CD4-positive, alpha-beta T cell treated with Interleukin-17A for 4 hours (primary cell): ENCODE measurements around the gene MITF.

ENCODE experiments used
- DNase-seq: peaks from one replicate; pipeline ENCODE4 v3.0.0-alpha.2; 2020; ENCODE audit warnings: mixed read lengths

Gene MITF

DNA sequence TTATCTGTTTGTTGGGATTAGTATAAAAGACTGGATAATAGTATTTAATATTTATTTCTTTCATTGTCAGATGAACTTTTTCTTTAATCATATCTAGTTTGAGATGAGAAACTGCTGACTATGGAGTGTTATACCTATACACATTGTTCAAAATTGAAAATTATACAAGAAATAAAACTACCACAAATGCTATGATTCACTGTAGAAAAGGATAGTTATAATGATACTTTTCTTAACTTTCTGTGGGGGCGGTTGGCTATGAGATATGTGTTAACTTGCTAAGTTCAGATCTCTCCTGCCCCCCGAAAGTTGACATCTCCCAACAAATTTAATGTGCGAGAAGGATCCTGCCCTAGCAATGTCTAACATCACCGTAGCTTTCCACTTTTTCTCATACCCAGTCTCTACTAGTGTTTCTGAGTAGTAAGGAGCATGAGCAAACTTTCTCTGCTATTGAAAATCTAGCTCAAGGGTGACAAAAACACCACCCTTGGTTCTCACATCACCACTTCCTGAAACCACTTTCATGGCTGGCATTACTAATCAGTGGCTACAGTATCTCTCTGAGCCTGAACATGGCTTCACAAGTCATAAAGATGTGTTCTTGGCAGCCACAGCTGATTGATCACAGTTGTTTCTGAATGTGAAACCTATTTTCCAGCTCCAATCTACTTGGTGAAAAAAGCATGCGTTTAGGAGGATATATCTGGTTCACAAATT is 244.4 kb downstream of the MITF start:
- DNase-seq = no peak

- no peak for DNase-seq
Measured at GRCh38 chr3:69985266-69985665, 246.0 kb downstream of the MITF start.

DNA sequence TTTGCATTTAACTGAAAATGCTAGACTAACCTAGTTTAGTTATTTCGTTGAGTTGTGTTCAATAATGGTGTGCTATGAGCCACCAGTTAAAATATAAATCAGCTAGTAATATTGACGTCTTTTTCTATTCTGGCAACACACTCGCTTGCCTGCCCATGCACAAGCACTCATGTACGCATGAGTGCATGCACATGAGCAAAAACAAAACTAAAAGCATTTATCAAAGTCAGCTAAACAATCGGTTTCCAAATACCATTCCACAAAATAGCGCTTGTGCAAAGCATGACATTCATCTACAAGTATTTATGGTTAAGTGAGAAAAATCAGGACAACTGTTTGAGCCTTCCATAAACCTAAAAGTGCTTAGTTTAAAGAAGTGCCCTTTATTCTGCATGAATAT is 247.2 kb downstream of the MITF start:
- DNase-seq = no peak

DNA sequence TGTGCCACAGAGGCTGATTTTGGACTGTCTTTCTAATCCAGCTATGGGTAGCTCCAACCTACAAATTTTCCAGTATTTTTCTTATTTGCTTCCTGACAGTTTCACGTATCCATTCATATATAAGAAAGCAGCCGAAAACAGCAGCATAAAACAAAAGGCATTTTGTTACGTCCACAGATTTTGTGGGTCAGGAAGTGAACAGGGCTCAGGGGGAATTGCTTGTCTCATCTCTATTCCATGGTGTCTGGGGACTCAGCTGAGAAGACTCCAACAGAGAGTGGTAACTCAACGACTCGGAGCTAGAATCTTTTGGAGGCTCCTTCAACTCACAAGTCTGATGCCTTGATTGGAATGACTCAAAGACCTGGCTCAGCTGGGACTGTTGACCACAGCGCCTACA is 248.6 kb downstream of the MITF start:
- no peak for DNase-seq

- DNase-seq = no peak
Measured at GRCh38 chr3:69993757-69994156, 254.5 kb downstream of the MITF start.

DNA sequence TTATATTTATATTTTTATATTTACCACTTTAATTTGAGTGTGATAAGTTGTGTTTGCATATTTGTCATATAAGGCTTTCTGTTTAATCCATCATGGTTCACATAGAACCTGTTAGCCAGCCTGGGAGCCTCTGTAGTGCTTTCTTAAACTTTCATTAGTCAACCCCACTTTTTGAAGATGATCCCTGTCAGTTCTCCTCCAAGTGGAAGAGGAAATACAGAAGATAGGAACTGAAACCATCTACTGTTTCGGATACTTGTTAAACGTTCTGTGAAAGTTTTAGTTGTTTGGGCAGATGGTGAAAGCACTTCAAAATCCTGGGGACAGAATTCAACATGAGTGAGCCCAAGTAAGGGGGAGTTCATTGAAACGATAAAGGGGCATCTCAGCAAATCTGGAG is 255.7 kb downstream of the MITF start:
- DNase-seq = no peak

DNA sequence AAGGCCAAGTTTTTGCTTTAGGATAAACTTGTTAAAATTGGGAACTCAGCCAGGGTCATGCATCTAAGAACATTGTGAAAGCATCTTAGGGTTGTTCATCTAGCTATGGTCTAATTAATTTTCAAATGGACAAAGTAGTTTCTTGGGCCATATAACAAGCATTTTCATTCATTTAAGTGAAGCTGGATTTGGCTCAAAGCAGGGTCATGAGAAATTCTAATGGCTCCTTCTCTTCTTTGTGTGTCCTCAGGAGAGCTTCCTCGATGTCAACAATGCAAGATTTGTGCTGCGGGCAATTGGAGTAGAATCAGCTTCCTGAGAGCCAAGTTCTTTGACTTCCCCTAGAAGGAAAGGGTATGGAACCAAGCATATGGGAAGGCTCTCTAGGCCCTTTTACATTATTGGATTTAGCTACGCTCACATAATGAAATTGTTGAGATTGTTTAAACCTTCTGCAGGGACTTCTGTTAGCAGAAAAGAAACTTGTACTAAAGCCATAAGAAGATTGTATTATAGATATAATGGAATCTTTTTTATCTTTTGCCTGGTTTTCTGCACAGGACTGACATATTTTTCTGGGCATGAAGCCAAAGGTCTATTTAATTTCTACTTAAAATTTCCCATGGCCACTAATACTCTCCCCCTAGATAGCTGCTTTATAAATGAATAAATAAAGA is 258.5 kb downstream of the MITF start:
- no peak for DNase-seq

DNA sequence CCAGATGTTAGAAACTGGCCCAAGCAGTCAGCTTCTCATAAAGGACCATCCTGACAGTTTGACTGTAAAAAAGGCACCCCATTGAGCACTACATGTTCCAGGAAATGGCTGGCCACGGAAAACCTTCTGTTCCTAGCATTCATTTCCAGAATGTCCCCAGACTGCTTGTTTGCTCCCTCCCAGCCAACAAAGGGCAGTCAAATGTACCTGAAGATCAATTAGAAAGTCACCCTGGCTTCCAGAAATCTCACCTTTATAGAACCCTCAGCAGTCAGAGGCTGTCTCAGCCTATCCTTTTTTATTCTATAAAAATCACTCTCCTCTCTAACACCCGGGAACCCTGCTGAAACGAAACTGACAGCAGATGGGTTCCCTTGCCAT is 259.5 kb downstream of the MITF start:
- DNase-seq = no peak

DNA sequence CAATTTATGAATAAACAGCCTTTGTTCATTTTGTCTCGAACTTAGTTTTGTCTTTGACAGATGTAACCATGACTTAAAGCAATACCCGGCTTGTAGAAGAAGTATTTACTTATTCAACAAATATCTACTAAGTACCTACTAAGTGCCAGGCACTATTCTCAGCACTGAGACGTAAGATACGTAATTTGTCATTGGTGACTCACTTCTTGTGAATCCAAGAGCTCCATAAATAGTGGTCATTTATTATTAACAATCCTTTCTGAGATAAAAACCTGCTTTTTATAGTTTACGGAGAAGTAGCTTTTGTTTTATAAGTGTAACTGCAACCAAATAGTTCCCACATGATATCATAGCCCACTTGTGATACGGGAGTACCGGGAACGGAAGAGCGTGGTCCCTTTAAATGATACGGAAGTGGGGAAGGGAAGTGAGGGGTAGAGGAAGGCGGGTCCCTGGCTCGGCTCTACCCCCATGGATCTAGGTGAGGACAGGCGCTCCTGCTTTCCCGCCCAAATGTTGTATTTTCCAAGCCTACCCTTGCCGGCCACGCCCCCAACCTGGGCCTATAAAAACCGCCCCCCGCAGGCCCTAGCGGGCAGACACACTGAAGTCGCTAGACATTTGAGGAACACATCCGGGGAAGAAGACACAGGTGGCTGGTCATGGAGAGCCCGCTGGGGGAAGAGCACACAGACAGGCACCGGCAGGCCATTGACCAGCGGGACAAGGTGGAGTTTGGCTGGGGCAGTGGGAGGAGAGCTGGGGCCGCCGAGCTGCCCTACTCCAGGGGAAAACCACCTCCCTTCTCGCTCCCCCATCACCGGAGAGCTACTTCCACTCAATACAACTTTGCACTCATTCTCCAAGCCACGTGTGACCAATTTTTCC is 260.1 kb downstream of the MITF start, which contains the start of gene SAMMSON:
SAMMSON (plus strand) TSS at position 594 of the 888 bp plus-strand sequence.
- DNase-seq = no peak

DNA sequence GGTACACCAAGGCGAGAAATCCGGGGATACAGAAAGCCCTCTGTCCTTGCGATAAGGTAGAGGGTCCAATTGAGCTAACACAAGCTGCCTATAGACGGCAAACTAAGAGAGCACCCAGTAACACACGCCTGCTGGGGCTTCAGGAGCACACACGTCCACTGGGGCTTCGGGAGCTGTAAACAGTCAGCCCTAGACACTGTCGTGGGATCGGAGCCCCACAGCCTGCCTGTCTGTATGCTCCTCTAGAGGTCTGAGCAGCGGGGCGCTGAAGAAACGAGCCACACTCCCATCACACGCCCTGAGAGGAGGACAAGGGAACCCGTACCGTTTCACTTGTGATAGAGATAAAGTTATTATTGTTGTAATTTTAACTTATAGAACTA is 260.8 kb downstream of the MITF start:
- DNase-seq = no peak

- no peak for DNase-seq
Measured at GRCh38 chr3:70000563-70001081, 261.4 kb downstream of the MITF start.

GRCh38 chr3:70003119-70003518 is 263.9 kb downstream of the MITF start:
- DNase-seq = no peak

DNA sequence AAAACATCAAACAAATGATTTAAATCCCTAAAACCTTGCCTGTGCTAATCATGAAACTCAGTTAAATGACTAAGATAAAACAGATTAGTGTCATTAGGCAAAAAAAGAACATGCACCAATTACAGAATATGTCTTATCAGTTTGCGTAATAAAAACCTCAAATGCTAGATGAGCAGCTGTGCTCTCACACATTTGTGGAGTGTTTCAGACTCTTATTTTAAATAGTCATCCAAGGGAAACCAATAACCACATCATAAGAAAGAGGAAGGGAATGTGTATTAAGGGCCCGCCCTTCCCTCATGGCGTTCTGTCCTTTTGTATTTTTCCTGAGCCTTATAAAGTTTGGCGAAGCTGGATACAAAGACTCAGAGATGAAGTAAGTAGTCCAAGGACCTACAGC is 266.8 kb downstream of the MITF start:
- DNase-seq = no peak

DNA sequence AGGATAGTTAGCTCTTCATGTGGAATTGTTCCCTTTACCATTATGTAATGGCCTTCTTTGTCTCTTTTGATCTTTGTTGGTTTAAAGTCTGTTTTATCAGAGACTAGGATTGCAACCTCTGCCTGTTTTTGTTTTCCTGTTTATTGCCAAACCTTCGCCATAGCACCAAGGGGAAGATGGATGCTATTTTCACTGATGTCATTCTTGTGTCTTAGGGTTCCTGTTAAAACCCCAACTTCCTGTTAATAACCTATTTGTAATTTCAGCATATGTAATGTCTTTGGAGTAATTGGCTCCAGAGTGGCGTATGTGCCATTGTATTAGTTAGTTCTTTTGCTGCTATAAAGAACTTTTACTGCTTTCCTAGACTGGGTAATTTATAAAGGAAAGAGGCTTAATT is 271.1 kb downstream of the MITF start:
- DNase-seq = no peak

DNA sequence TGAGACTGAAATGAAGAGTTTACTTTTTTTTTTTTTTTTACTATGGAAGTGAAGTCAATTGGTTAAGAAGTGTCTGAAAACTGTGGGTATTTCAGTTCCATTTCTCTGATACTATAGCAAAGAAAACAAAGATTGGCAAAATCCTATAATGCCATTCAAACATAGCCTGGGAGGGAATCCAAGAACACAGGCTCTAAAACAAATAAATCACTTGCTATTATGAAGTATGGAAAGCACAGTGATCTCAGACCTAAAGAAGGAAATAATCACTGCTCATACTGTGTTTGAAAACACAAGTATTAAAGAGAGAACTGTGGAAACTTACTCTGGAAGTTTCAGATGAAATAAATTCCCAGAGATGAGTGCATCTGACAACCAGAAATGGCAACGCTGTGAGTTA is 272.3 kb downstream of the MITF start:
- DNase-seq = no peak
